ENCODE data around the gene FHOD1.

Gene FHOD1

DNA sequence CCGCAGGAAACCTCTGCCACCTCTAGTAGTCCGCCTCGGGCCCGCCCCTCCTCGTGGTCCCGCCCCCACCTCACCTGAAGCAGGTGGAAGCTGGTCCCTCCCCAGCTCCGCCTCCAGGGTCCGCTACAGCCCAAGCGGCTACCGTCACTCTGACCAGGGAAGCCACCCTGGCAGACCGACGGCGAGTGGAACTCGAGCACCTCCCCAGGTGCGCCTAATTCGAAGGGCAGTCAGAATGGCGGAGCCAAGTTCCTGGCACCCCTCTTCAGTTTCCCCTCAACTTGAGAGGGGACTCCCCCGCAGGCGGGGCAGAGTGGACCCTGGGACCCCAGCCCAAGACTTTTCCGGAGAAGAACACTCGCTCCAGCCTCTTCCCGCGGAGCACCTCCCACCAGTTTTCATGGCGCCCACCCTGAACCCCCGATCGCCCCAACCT is 507 bp downstream of the FHOD1 start:
- Histone ChIP-seq H3K4me1 (ENCODE audit: insufficient read depth, poor library complexity, severe bottlenecking) (peaks cover 47% of the 10 kb centered on the region), H3K27me3 (ENCODE audit: insufficient read depth, poor library complexity, severe bottlenecking) (no peaks in the 10 kb centered on the region), H3K4me3 (ENCODE audit: severe bottlenecking) (peak overlapping the region; percentile 56), H3K27ac (ENCODE audit: poor library complexity, severe bottlenecking) (peak overlapping the region; percentile 92), H3K36me3 (ENCODE audit: low read depth) (peaks cover 8% of the 10 kb centered on the region; the same call in 1 of the 2 replicates), H3K9me3 (ENCODE audit: severe bottlenecking) (no peaks in the 10 kb centered on the region)
- DNase-seq (ENCODE audit: low spot score), result peak; percentile 98
- peak; percentile 7 for TF ChIP-seq CTCF (IDR thresholded peaks at IDR 0.05; ENCODE audit: poor library complexity, severe bottlenecking)
- peak; percentile 58 for ATAC-seq (ENCODE audit: low read depth)

DNA sequence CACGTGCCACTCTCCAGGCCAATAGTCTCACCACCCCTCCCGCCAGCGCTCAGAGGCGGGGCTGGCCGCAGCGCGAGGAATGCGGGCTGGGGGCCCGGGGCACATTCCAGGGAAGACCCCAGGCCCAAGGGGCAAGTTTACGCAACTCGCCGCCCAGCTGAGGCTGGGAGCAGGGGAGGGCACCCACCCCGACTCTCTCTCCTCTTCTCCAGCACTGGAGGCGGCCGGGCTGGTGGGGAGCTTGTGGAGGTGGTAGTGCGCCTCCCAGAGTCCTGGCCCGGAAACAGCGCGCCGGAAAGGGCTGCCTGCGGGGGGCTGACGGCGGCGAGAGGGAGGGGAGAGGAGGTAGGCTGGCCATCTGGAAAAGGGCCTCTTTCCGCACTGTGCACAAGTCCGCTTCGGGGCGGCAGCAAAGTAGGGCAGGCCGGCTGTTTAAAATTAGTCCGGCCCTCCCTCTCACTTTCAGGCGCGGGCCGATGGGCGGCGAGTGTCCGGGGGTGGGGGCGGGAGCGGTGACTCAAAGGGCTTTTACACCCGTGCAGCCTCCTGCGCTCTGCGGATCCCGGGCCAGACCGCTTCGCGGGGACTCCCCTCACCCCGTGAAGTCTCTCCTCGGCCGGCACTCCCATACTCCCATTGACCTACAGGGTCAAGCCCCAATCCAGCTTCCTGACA is 1.1 kb downstream of the FHOD1 start:
- H3K4me1 ChIP-seq (ENCODE audit: insufficient read depth, poor library complexity, severe bottlenecking), result peaks cover 52% of the 10 kb centered on the region
- peaks cover 8% of the 10 kb centered on the region; the same call in 1 of the 2 replicates for H3K36me3 ChIP-seq (ENCODE audit: low read depth)
- DNase-seq (ENCODE audit: low spot score) (no peak), ATAC-seq (ENCODE audit: low read depth) (peak; percentile 28)
- no peaks in the 10 kb centered on the region for H3K9me3 ChIP-seq (ENCODE audit: severe bottlenecking)
- H3K4me3 ChIP-seq (ENCODE audit: severe bottlenecking), result peak overlapping the region; percentile 56
- peak; percentile 46 for TF ChIP-seq CTCF (IDR thresholded peaks at IDR 0.05; ENCODE audit: poor library complexity, severe bottlenecking)
- peak overlapping the region; percentile 92 for H3K27ac ChIP-seq (ENCODE audit: poor library complexity, severe bottlenecking)
- H3K27me3 ChIP-seq (ENCODE audit: insufficient read depth, poor library complexity, severe bottlenecking), result no peaks in the 10 kb centered on the region

- no peaks in the 10 kb centered on the region for H3K27me3 ChIP-seq (ENCODE audit: insufficient read depth, poor library complexity, severe bottlenecking)
- peaks cover 9% of the 10 kb centered on the region for H3K36me3 ChIP-seq (ENCODE audit: low read depth)
- ATAC-seq (ENCODE audit: low read depth) (no peak), DNase-seq (ENCODE audit: low spot score) (no peak)
- H3K4me1 ChIP-seq (ENCODE audit: insufficient read depth, poor library complexity, severe bottlenecking), result peaks cover 57% of the 10 kb centered on the region
- H3K9me3 ChIP-seq (ENCODE audit: severe bottlenecking), result no peaks in the 10 kb centered on the region
- no peak for TF ChIP-seq CTCF (IDR thresholded peaks at IDR 0.05; ENCODE audit: poor library complexity, severe bottlenecking)
- peak overlapping the region; percentile 92 for H3K27ac ChIP-seq (ENCODE audit: poor library complexity, severe bottlenecking)
- peak overlapping the region; percentile 56 for H3K4me3 ChIP-seq (ENCODE audit: severe bottlenecking)
Measured at GRCh38 chr16:67245674-67246080, 1.6 kb downstream of the FHOD1 start.

DNA sequence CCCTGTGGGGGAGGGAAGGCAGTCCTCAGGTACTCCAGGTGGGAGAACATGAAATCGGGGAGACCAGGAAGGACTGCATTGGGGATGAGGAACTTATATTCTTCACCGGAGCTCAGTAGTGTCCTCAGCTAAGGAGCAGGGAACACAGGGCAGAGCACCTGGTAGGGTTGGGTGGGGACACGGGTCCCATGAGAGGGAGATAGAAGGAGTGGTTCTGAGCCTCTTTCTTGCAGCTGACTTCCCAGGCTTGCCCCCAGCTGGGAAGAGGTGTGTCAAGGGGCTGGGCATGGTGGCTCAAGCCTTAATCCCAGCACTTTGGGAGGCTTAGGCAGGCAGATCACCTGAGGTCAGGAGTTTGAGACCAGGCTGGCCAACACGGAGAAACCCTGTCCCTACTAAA is 2.1 kb downstream of the FHOD1 start:
- DNase-seq (ENCODE audit: low spot score), result no peak
- peaks cover 14% of the 10 kb centered on the region for H3K36me3 ChIP-seq (ENCODE audit: low read depth)
- no peak for TF ChIP-seq CTCF (IDR thresholded peaks at IDR 0.05; ENCODE audit: poor library complexity, severe bottlenecking)
- no peak for ATAC-seq (ENCODE audit: low read depth)
- peak overlapping the region; percentile 92 for H3K27ac ChIP-seq (ENCODE audit: poor library complexity, severe bottlenecking)
- no peaks in the 10 kb centered on the region for H3K9me3 ChIP-seq (ENCODE audit: severe bottlenecking)
- H3K27me3 ChIP-seq (ENCODE audit: insufficient read depth, poor library complexity, severe bottlenecking), result no peaks in the 10 kb centered on the region
- peaks cover 62% of the 10 kb centered on the region for H3K4me1 ChIP-seq (ENCODE audit: insufficient read depth, poor library complexity, severe bottlenecking)
- H3K4me3 ChIP-seq (ENCODE audit: severe bottlenecking), result no peak overlapping the region
